Measurements from ENCODE around the gene GBGT1.

GRCh38 chr9:133126697-133127339 lies 36.9 kb downstream of the GBGT1 start:
- TF ChIP-seq, protein P1, sequence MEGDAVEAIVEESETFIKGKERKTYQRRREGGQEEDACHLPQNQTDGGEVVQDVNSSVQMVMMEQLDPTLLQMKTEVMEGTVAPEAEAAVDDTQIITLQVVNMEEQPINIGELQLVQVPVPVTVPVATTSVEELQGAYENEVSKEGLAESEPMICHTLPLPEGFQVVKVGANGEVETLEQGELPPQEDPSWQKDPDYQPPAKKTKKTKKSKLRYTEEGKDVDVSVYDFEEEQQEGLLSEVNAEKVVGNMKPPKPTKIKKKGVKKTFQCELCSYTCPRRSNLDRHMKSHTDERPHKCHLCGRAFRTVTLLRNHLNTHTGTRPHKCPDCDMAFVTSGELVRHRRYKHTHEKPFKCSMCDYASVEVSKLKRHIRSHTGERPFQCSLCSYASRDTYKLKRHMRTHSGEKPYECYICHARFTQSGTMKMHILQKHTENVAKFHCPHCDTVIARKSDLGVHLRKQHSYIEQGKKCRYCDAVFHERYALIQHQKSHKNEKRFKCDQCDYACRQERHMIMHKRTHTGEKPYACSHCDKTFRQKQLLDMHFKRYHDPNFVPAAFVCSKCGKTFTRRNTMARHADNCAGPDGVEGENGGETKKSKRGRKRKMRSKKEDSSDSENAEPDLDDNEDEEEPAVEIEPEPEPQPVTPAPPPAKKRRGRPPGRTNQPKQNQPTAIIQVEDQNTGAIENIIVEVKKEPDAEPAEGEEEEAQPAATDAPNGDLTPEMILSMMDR (IDR thresholded peaks at IDR 0.05; ENCODE audit: low read length): no peak
- TF ChIP-seq EZH2 (IDR thresholded peaks at IDR 0.05; ENCODE audit: borderline replicate concordance, low read length): no peak

All from OCI-LY1 (cell line).